Peyer's patch (tissue), 4 donors: ENCODE results near the gene HDAC9. TPM values are rescaled to one million over a fixed set of nuclear protein-coding genes. Genes with fewer than 3 reads are reported as not detected.

ENCODE experiments used
- DNase-seq, 3 donors: peaks; one replicate each; pipeline ENCODE4 v3.0.0-alpha.2; 2017 to 2019
- H3K27ac ChIP-seq, 4 donors: fragments of 200-600 bp; sonication (generic); one replicate each; pipeline ENCODE4 v1.5.1; 2016 to 2019
- H3K27me3 ChIP-seq, 2 donors: fragments of 200-600 bp; sonication (generic); one replicate each; pipeline ENCODE4 v1.5.1; 2019
- H3K36me3 ChIP-seq, 3 donors: fragments of 200-600 bp; sonication (generic); one replicate each; pipeline ENCODE4 v1.5.1; 2016 to 2019
- H3K4me1 ChIP-seq, 4 donors: fragments of 200-600 bp; sonication (generic); one replicate each; pipeline ENCODE4 v1.5.1; 2016 to 2019
- H3K4me3 ChIP-seq, 4 donors: fragments of 200-600 bp; sonication (generic); 1 replicate in 3 of 4; 2 replicates in 1 of 4; pipeline ENCODE4 v1.5.1; 2016 to 2019; ENCODE audit warnings: mild to moderate bottlenecking in 1 of 4
- H3K9me3 ChIP-seq, 4 donors: fragments of 200-600 bp; sonication (generic); one replicate each; pipeline ENCODE4 v1.5.1; 2016 to 2019; ENCODE audit warnings: mild to moderate bottlenecking in 1 of 4
- POLR2A ChIP-seq, 2 donors: fragments of 450-650 bp; IDR thresholded peaks; one replicate each; pipeline ENCODE4 v1.5.1; 2017; ENCODE audit warnings: antibody characterized with exemption in 2 of 2, mild to moderate bottlenecking in 2 of 2, moderate library complexity in 2 of 2
- total RNA-seq, 4 donors: library from RNA; depleted of rRNA; stranded (reverse); fragments of >200 nt; gene quantifications; one replicate each; pipeline ENCODE4 v1.1.0, GENCODE V29; 2016
- TF ChIP-seq, protein P1 (sequence below), 6 experiments: fragments of 450-650 bp in 4 of 6; fragments of 200-600 bp in 2 of 6; sonication (generic) in 1 of 6; IDR thresholded peaks; one replicate each; pipeline ENCODE4 v1.5.1; 2017 to 2019; ENCODE audit warnings: antibody characterized with exemption in 6 of 6, mild to moderate bottlenecking in 3 of 6, moderate library complexity in 1 of 6

HDAC9 gene
- total RNA-seq, 4 donors from 2014 or later: 0.88 to 75.9 (median 4.4) TPM

DNA sequence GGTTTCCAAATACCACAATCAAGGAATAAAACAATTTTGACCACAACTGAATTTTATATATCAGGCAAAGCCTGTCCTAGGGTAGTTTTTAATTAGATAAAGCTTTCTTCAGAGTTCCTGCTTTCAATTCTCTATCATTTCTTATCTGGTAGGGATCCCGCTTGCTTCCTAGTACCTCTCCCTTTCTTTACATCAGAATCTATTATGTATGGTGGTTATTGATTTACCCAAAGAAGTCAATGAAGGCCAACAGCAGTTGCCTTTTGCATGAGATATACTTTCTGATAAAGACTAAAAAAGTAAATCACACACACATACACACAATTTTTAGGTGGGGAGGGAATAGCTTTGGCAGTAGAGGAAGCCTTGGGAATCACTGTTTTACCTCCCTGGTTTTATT lies 70.7 kb downstream of the HDAC9 start:
- H3K9me3 ChIP-seq: no peaks in the 10 kb centered on the region
- no peaks in the 10 kb centered on the region for H3K36me3 ChIP-seq
- H3K4me3 ChIP-seq: no peak overlapping the region
- DNase-seq: no peak
- H3K27me3 ChIP-seq: no peaks in the 10 kb centered on the region
- H3K4me1 ChIP-seq: no peaks in the 10 kb centered on the region
- peak overlapping the region in 1 of 4 donors; percentile 34 for H3K27ac ChIP-seq
- no peak for TF ChIP-seq POLR2A (IDR thresholded peaks at IDR 0.05)

DNA sequence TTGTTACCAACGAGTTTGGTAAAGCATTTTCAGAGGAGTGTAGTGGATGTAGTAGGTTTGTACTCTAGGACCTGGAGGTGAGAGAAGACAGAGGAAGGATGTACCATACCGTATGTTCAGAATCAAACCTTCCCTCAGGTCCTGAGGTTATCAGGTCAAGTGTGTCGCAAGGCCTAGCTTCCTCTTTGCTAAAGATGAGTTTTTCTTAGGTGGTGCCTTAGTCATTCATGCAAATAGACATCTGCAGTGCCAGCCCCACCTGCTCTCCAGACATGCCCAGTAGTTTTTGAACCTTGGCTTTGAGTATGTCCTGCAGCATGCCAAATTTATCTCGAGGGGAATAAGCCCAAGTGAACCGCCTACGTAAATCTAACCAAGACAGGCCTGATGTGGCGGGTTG lies 71.3 kb downstream of the HDAC9 start:
- DNase-seq: peak in 2 of 3 donors; percentile 74 to 75
- H3K27me3 ChIP-seq: no peaks in the 10 kb centered on the region
- no peaks in the 10 kb centered on the region for H3K9me3 ChIP-seq
- H3K4me3 ChIP-seq: no peak overlapping the region
- no peaks in the 10 kb centered on the region for H3K36me3 ChIP-seq
- H3K4me1 ChIP-seq: no peaks in the 10 kb centered on the region
- H3K27ac ChIP-seq: peak overlapping the region in 2 of 4 donors; percentile 16 to 34
- no peak for TF ChIP-seq POLR2A (IDR thresholded peaks at IDR 0.05)
- TF ChIP-seq, protein P1, sequence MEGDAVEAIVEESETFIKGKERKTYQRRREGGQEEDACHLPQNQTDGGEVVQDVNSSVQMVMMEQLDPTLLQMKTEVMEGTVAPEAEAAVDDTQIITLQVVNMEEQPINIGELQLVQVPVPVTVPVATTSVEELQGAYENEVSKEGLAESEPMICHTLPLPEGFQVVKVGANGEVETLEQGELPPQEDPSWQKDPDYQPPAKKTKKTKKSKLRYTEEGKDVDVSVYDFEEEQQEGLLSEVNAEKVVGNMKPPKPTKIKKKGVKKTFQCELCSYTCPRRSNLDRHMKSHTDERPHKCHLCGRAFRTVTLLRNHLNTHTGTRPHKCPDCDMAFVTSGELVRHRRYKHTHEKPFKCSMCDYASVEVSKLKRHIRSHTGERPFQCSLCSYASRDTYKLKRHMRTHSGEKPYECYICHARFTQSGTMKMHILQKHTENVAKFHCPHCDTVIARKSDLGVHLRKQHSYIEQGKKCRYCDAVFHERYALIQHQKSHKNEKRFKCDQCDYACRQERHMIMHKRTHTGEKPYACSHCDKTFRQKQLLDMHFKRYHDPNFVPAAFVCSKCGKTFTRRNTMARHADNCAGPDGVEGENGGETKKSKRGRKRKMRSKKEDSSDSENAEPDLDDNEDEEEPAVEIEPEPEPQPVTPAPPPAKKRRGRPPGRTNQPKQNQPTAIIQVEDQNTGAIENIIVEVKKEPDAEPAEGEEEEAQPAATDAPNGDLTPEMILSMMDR (IDR thresholded peaks at IDR 0.05): no peak

DNA sequence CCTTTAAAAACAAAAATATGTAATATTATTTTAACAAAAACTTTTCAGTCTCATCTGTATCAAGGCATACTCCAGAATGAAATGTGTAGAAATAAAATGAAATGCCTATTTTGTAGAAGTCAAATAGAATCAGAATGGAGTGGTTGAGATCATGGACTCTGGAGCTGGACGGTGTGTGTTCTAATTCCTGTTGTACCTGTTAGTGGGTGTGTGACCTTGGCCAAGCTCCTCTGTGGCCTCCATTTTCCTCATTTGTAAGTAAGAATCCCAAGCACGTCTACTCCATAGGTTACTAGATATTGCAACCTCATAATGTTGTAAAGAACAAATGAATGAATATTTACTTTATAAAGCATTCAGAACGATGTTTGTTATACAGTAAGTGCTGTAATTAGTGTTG lies 74.9 kb downstream of the HDAC9 start:
- DNase-seq: no peak
- TF ChIP-seq, protein P1 (IDR thresholded peaks at IDR 0.05): no peak
- no peak for TF ChIP-seq POLR2A (IDR thresholded peaks at IDR 0.05)
- no peak overlapping the region for H3K27ac ChIP-seq
- H3K4me3 ChIP-seq: no peak overlapping the region
- H3K36me3 ChIP-seq: no peaks in the 10 kb centered on the region
- no peaks in the 10 kb centered on the region for H3K9me3 ChIP-seq
- H3K27me3 ChIP-seq: no peaks in the 10 kb centered on the region
- H3K4me1 ChIP-seq: no peaks in the 10 kb centered on the region

DNA sequence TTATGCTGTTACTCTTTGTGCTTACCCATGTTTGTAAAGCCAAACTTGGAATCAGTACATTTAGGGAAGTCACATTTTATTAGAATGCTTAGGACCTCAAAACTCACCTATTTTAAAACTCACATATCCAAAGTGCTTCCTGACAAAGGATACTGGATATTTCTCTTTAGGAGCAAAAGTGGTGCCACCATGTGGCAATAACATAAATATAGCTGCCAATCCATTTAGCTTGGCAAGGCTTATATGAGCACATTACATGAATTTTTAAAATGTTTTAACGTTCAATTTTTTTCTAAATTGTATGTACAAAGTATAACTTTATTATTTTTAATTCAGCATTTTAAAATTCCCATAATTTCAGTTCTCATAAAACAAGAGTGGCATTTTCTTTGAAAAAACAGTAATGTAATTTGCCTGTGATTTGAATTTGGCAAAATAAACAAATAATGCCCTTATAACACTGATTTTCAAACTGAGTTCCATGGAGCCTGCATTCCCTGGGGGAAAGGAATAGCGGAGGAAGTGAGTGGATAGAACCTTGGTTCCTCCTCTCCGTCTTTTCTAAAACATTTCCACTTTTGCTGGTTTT lies 75.4 kb downstream of the HDAC9 start:
- Histone ChIP-seq H3K27me3 (no peaks in the 10 kb centered on the region), H3K4me3 (no peak overlapping the region), H3K36me3 (no peaks in the 10 kb centered on the region), H3K27ac (no peak overlapping the region), H3K4me1 (no peaks in the 10 kb centered on the region), H3K9me3 (no peaks in the 10 kb centered on the region)
- TF ChIP-seq, protein P1 (IDR thresholded peaks at IDR 0.05): peak in 5 of 6 experiments; percentile 8 to 46 (median 29)
- TF ChIP-seq POLR2A (IDR thresholded peaks at IDR 0.05): no peak
- DNase-seq: no peak

DNA sequence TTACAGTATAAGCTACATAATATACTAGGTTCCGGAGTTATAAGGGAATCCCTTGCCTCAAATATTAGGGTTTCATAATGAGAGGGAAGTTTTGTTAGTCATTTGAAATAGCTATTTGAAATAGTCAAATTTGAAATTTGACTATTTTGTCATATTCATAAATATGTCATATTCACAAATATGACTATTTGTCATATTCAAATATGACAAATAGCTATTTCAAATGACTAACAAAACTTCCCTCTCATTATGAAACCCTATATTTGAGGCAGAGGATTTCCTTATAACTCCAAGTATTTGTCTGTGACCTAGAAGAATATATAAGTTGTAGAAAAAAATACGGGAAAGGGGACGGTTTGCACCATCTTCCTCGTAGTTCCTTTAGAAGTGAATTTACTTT lies 76.6 kb downstream of the HDAC9 start:
- no peak for DNase-seq
- H3K9me3 ChIP-seq: no peaks in the 10 kb centered on the region
- H3K36me3 ChIP-seq: no peaks in the 10 kb centered on the region
- H3K27me3 ChIP-seq: no peaks in the 10 kb centered on the region
- no peak for TF ChIP-seq POLR2A (IDR thresholded peaks at IDR 0.05)
- TF ChIP-seq, protein P1 (IDR thresholded peaks at IDR 0.05): no peak
- H3K4me3 ChIP-seq: no peak overlapping the region
- H3K27ac ChIP-seq: no peak overlapping the region
- no peaks in the 10 kb centered on the region for H3K4me1 ChIP-seq

DNA sequence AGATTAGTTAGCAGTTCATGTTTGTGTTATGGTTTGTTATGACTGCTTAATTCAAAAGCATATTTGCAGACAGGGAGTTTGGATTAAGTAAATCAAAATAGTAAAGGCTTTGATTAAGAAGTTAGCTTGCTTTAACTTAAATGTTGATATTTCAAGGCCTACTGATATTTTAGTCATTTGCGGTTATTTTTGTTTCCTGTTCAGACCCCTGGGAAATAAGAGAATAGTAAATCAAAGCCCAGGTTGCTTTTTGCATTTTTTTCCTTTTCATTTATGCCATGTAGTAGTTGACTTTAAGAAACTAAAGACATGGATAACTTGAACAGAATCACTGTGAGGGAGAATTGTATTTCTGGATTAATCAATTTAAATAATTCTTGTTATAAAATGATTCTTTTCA lies 77.3 kb downstream of the HDAC9 start:
- no peak for DNase-seq
- TF ChIP-seq POLR2A (IDR thresholded peaks at IDR 0.05): no peak
- TF ChIP-seq, protein P1 (IDR thresholded peaks at IDR 0.05): no peak
- no peak overlapping the region for H3K4me3 ChIP-seq
- no peaks in the 10 kb centered on the region for H3K27me3 ChIP-seq
- H3K9me3 ChIP-seq: no peaks in the 10 kb centered on the region
- no peaks in the 10 kb centered on the region for H3K36me3 ChIP-seq
- H3K4me1 ChIP-seq: no peaks in the 10 kb centered on the region
- no peak overlapping the region for H3K27ac ChIP-seq
